B cell (primary cell): ENCODE results near the gene LAT. TPM values are rescaled to one million over a fixed set of nuclear protein-coding genes. Genes with fewer than 3 reads are reported as not detected.

Source experiments
- ATAC-seq: fragments of 200-7000 bp; cut with Tn5 transposase; one replicate; pipeline ENCODE4 v1.10.0; 2021; ENCODE audit warnings: low read depth, mild to moderate bottlenecking, moderate number of reproducible peaks, moderate library complexity
- CTCF ChIA-PET: fragments of 350-600 bp; sonication (Branson Sonifier 250); formaldehyde crosslinking; loops from one replicate; lab custom pipeline; 2021; ENCODE audit warnings: antibody characterized with exemption, inconsistent platforms; lab: Charles Lee
- POLR2A ChIA-PET: fragments of 350-600 bp; sonication (Branson Sonifier 250); formaldehyde crosslinking; loops from one replicate; lab custom pipeline; 2021; ENCODE audit warnings: antibody characterized with exemption; lab: Charles Lee
- DNase-seq: peaks from one replicate; pipeline ENCODE4 v3.0.0; 2013
- H2AFZ ChIP-seq: 2 replicates; pipeline ENCODE4 v1.6.1; 2012; ENCODE audit warnings: mild to moderate bottlenecking, low read depth, low read length; ENCODE audit not compliant: insufficient read depth, poor library complexity, severe bottlenecking
- H3K27ac ChIP-seq, 2 donors: 1 replicate in 1 of 2; 2 replicates in 1 of 2; pipeline ENCODE4 v1.5.1; 2012 to 2013; ENCODE audit warnings: low read length in 2 of 2, mild to moderate bottlenecking in 2 of 2, moderate library complexity in 1 of 2
- H3K27me3 ChIP-seq, 4 experiments: fragments of 200-600 bp in 1 of 4; sonication (generic) in 1 of 4; replicated peaks in 1 of 4; 1 replicate in 2 of 4; 2 replicates in 2 of 4; pipeline versions ENCODE4 v1.6.1 to v1.7.0; 2013 to 2016; ENCODE audit warnings: low read length in 3 of 4, mild to moderate bottlenecking in 2 of 4, mixed read lengths in 1 of 4, moderate library complexity in 1 of 4; ENCODE audit not compliant: insufficient read depth in 4 of 4, control insufficient read depth in 3 of 4; ENCODE audit errors: control extremely low read depth in 1 of 4
- H3K36me3 ChIP-seq, 2 experiments: replicated peaks in 1 of 2; 1 replicate in 1 of 2; 2 replicates in 1 of 2; pipeline versions ENCODE4 v1.6.1 to v1.7.1; 2013; ENCODE audit warnings: low read length in 1 of 2; ENCODE audit not compliant: insufficient read depth in 2 of 2, control insufficient read depth in 1 of 2; ENCODE audit errors: control extremely low read depth in 1 of 2, extremely low read depth in 1 of 2
- H3K4me1 ChIP-seq, 2 donors: fragments of 200-600 bp in 1 of 2; sonication (generic) in 1 of 2; 1 replicate in 1 of 2; 2 replicates in 1 of 2; pipeline versions ENCODE4 v1.5.1 to v1.6.1; 2013 to 2017; ENCODE audit warnings: low read length in 2 of 2; ENCODE audit not compliant: control insufficient read depth in 2 of 2, insufficient read depth in 2 of 2
- H3K4me2 ChIP-seq: replicated peaks from 2 replicates; pipeline ENCODE3; 2012; ENCODE audit warnings: mild to moderate bottlenecking, low read depth, low read length; ENCODE audit not compliant: poor library complexity, severe bottlenecking
- H3K4me3 ChIP-seq, 5 experiments: fragments of 200-600 bp in 1 of 5; sonication (generic) in 1 of 5; 1 replicate in 3 of 5; 2 replicates in 2 of 5; pipeline versions ENCODE4 v1.5.1 to v1.7.0; 2011 to 2016; ENCODE audit warnings: low read length in 4 of 5, mild to moderate bottlenecking in 4 of 5, low read depth in 2 of 5, control low read depth in 1 of 5, moderate library complexity in 1 of 5; ENCODE audit not compliant: insufficient read depth in 1 of 5; ENCODE audit errors: control extremely low read depth in 1 of 5, extremely low read depth in 1 of 5
- H3K79me2 ChIP-seq: fragments of 200-600 bp; sonication (generic); one replicate; pipeline ENCODE4 v1.6.0; 2016; ENCODE audit warnings: low read length; ENCODE audit not compliant: control insufficient read depth, insufficient read depth
- H3K9ac ChIP-seq: fragments of 200-600 bp; sonication (generic); 2 replicates; pipeline ENCODE4 v1.6.1; 2017; ENCODE audit warnings: mild to moderate bottlenecking, low read length, moderate library complexity
- H3K9me3 ChIP-seq, 3 donors: one replicate each; pipeline versions ENCODE4 v1.6.1 to v1.7.1; 2013; ENCODE audit warnings: low read length in 2 of 3; ENCODE audit not compliant: control insufficient read depth in 2 of 3, insufficient read depth in 1 of 3; ENCODE audit errors: control extremely low read depth in 1 of 3
- H4K20me1 ChIP-seq: 2 replicates; pipeline ENCODE4 v1.6.0; 2012; ENCODE audit warnings: mild to moderate bottlenecking, low read length; ENCODE audit not compliant: insufficient read depth, control insufficient read depth, poor library complexity, severe bottlenecking
- H3K27ac Mint-ChIP-seq: one replicate; pipeline ENCODE4 v1.8.0; 2021; ENCODE audit warnings: mixed read lengths
- H3K27me3 Mint-ChIP-seq: one replicate; pipeline ENCODE4 v1.8.0; 2021; ENCODE audit warnings: mixed read lengths
- H3K4me1 Mint-ChIP-seq: one replicate; pipeline ENCODE4 v1.8.0; 2021; ENCODE audit warnings: mixed read lengths
- H3K4me3 Mint-ChIP-seq: one replicate; pipeline ENCODE4 v1.8.0; 2021; ENCODE audit warnings: mixed read lengths
- H3K9me3 Mint-ChIP-seq: one replicate; pipeline ENCODE4 v1.8.0; 2022; ENCODE audit warnings: mixed read lengths; ENCODE audit not compliant: insufficient read depth
- EZH2 ChIP-seq: IDR thresholded peaks from 2 replicates; pipeline ENCODE4 v1.6.1; 2012; ENCODE audit warnings: borderline replicate concordance, low read depth, mild to moderate bottlenecking, moderate library complexity, low read length; ENCODE audit not compliant: insufficient read depth, poor library complexity, severe bottlenecking
- whole genome bisulfite sequencing: methylation state at CpG from one replicate; pipeline ENCODE4 v1.1.5; 2013; ENCODE audit warnings: missing lambda C conversion rate; ENCODE audit not compliant: insufficient coverage; 5-methylcytosine and 5-hydroxymethylcytosine counted together
- intact Hi-C: fragments of 100-400 bp; cut with micrococcal nuclease; formaldehyde crosslinking; loops from one replicate; pipeline ENCODE4 v1.10.0; 2022
- polyA plus RNA-seq: library from polyadenylated mRNA; depleted of rRNA; stranded (reverse); fragments of >200 nt; gene quantifications from 2 replicates; pipeline ENCODE4 v1.2.3, GENCODE V29; 2012
- total RNA-seq, 2 donors: library from RNA; stranded (reverse); fragments of 120-200 nt in 1 of 2; gene quantifications; 1 replicate in 1 of 2; 2 replicates in 1 of 2; pipeline versions ENCODE4 v1.2.3 to v1.2.4, GENCODE V29; 2013 to 2022
- TF ChIP-seq, protein P1 (sequence below): fragments of 200-600 bp; IDR thresholded peaks from one replicate; pipeline ENCODE4 v1.8.0; 2022; ENCODE audit warnings: antibody characterized with exemption, mild to moderate bottlenecking

LAT gene
- total and polyA plus RNA-seq, 2 donors (not counting 1 experiment from before 2014, with no cell fraction given) = 10.6 to 12.2 TPM

DNA sequence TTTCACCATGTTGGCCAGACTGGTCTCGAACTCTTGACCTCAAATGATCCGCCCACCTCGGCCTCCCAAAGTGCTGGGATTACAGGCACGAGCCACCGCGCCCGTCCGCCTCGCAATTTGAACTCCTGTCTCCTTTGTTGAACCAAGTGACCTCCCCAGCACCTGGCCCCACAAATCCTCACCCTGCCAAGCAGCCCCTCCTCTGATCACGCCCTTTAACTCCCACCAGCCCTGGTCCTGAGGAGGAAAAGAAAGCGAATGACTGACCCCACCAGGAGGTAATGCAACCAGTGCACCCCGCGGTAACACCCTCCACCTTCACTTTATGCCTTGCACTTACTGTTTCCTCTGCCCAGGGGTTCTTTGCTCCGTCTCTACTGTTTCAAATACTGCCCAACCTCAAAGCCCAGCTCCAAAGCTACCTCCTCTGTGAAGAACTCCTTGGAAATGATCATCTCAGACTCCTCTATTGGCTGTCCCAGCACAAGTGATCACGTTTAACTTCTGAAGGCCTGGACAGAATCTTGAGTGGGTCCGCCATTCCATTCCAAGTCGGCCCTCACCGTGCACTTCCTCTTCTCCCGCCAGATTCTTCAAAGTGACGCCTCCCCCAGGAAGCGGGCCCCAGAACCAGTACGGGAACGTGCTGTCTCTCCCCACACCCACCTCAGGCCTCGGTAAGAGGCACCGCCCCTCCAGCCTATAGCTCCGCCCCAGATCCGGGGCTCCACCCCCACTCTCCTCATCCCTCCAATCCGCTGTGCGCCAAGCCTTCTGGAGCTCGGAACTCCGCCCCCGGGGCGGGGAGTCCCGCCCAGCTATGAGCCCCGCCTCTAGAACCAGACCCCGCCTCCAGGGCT lies 48.7 kb upstream of the LAT start:
- whole genome bisulfite sequencing = 36% methylated on average over 33 of the region's 36 CpGs
- Histone ChIP-seq H3K27me3 (no peaks in the 10 kb centered on the region), H3K36me3 (peaks cover 0 to 59% of the 10 kb centered on the region in 2 experiments), H2AFZ (peak overlapping the region; percentile 40), H3K9ac (no peak overlapping the region), H3K4me2 (peak overlapping the region; percentile 55), H3K79me2 (peaks cover 81% of the 10 kb centered on the region), H3K4me1 (peaks cover 48 to 60% of the 10 kb centered on the region in 2 donors), H3K4me3 (peak overlapping the region in 3 of 5 experiments; percentile 12 to 23 (median 12)), H3K9me3 (peaks cover 0 to 8% (median 0%) of the 10 kb centered on the region in 3 donors), H3K27ac (peak overlapping the region; percentile 68 to 75), H4K20me1 (peaks cover 29% of the 10 kb centered on the region)
- DNase-seq (peak; percentile 90), ATAC-seq (peak; percentile 89)
- no peak for TF ChIP-seq EZH2
- TF ChIP-seq, protein P1, sequence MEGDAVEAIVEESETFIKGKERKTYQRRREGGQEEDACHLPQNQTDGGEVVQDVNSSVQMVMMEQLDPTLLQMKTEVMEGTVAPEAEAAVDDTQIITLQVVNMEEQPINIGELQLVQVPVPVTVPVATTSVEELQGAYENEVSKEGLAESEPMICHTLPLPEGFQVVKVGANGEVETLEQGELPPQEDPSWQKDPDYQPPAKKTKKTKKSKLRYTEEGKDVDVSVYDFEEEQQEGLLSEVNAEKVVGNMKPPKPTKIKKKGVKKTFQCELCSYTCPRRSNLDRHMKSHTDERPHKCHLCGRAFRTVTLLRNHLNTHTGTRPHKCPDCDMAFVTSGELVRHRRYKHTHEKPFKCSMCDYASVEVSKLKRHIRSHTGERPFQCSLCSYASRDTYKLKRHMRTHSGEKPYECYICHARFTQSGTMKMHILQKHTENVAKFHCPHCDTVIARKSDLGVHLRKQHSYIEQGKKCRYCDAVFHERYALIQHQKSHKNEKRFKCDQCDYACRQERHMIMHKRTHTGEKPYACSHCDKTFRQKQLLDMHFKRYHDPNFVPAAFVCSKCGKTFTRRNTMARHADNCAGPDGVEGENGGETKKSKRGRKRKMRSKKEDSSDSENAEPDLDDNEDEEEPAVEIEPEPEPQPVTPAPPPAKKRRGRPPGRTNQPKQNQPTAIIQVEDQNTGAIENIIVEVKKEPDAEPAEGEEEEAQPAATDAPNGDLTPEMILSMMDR = no peak
- no peaks in the 10 kb centered on the region for H3K27me3 Mint-ChIP-seq
- no peaks in the 10 kb centered on the region for H3K9me3 Mint-ChIP-seq
- intact Hi-C loops = loop anchor here (2.0 kb wide), 1 partner anchor 13 kb away; no protein-coding TSS in a partner anchor
- peak overlapping the region; percentile 82 for H3K27ac Mint-ChIP-seq
- H3K4me1 Mint-ChIP-seq = peaks cover 60% of the 10 kb centered on the region
- CTCF ChIA-PET = interaction anchor here (1.1 to 8.4 kb wide), 4 partner anchors 8 to 41 kb away, joined by 3 to 83 read pairs (median 10); partner anchors contain the start of gene RABEP2
- H3K4me3 Mint-ChIP-seq = peak overlapping the region; percentile 74
- POLR2A ChIA-PET = interaction anchor here (0.8 to 3.8 kb wide), 4 partner anchors 8 to 114 kb away, joined by 3 to 26 read pairs (median 7); partner anchors contain the start of genes ATXN2L and RABEP2
